ENCODE data around the gene PAK1. TPM values are rescaled to one million over a fixed set of nuclear protein-coding genes. Genes with fewer than 3 reads are reported as not detected.
A peak's percentile ranks its signal among the peaks of the same experiment; 100 is the strongest.

Gene PAK1
- polyA plus RNA-seq, 4 donors = 35.0 to 64.0 (median 55.2) TPM

DNA sequence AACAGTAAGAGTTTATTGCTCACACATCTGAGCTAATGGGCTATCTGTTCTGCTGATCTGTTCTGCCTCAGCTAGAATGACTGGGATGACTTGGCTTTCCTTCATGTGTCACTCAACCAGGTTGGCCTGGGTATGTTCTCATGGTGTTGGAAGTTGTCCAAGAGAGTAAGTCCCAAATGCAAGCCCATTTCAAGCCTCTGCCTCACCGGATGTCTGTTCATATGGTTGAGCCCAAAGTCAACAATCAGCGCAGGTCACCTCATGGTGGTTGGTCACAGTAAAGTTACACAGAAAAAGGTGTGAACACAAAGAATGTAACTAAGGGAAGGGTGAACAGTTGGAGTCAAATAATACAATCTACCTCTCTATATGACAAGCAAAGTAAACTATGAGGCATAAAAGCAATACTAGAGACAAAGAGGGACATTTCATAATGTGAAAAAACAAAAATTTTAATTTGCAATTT lies 174.3 kb downstream of the PAK1 start:
- FAIRE-seq = no peak
- WGBS, 3 donors = 36 to 85% (median 41%) methylated on average over 2 of the region's 2 CpGs
- Histone ChIP-seq H3K27me3 (ENCODE audit: control insufficient read depth in 3 of 3, insufficient read depth in 3 of 3, low read length in 3 of 3) (no peaks in the 10 kb centered on the region), H3K36me3 (ENCODE audit: control insufficient read depth in 3 of 3, insufficient read depth in 2 of 3, low read depth in 1 of 3, low read length in 3 of 3) (no peaks in the 10 kb centered on the region), H3K4me3 (ENCODE audit: low read depth in 1 of 3, low read length in 3 of 3) (no peak overlapping the region), H3K27ac (ENCODE audit: low read depth in 1 of 3, low read length in 2 of 3) (peak overlapping the region in 1 of 3 donors; percentile 32), H3K4me1 (ENCODE audit: control insufficient read depth in 3 of 3, insufficient read depth in 2 of 3, low read depth in 1 of 3, low read length in 2 of 3) (peaks cover 0 to 2% (median 0%) of the 10 kb centered on the region in 3 donors), H3K9me3 (ENCODE audit: control insufficient read depth in 2 of 2, insufficient read depth in 1 of 2, low read depth in 1 of 2, low read length in 1 of 2) (no peaks in the 10 kb centered on the region)
- DNase-seq = peak in 1 of 2 donors; percentile 22

DNA sequence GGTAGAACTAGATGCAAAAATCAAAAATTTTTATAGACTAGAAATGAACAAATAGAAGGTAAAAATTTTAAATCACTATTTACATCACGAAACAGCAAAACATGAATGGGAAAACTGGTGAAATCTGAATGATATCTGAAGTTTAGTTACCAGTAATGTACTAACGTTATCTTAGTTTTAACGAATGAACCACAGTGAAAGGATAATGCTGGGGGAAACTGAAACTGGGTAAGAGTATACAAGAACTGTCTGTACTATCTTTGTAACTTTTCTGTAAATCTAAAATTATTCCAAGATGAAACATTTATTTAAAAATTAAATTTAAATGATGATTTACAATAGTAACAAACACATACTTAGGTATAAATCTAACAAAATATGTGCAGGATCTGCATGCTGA lies 179.9 kb downstream of the PAK1 start:
- no peak for DNase-seq
- Histone ChIP-seq H3K4me1 (ENCODE audit: control insufficient read depth in 3 of 3, insufficient read depth in 2 of 3, low read depth in 1 of 3, low read length in 2 of 3) (no peaks in the 10 kb centered on the region), H3K9me3 (ENCODE audit: control insufficient read depth in 2 of 2, insufficient read depth in 1 of 2, low read depth in 1 of 2, low read length in 1 of 2) (no peaks in the 10 kb centered on the region), H3K4me3 (ENCODE audit: low read depth in 1 of 3, low read length in 3 of 3) (no peak overlapping the region), H3K36me3 (ENCODE audit: control insufficient read depth in 3 of 3, insufficient read depth in 2 of 3, low read depth in 1 of 3, low read length in 3 of 3) (no peaks in the 10 kb centered on the region), H3K27ac (ENCODE audit: low read depth in 1 of 3, low read length in 2 of 3) (no peak overlapping the region), H3K27me3 (ENCODE audit: control insufficient read depth in 3 of 3, insufficient read depth in 3 of 3, low read length in 3 of 3) (no peaks in the 10 kb centered on the region)
- WGBS, 3 donors = 73 to 77% (median 76%) methylated on average over 3 of the region's 3 CpGs
- FAIRE-seq = no peak

DNA sequence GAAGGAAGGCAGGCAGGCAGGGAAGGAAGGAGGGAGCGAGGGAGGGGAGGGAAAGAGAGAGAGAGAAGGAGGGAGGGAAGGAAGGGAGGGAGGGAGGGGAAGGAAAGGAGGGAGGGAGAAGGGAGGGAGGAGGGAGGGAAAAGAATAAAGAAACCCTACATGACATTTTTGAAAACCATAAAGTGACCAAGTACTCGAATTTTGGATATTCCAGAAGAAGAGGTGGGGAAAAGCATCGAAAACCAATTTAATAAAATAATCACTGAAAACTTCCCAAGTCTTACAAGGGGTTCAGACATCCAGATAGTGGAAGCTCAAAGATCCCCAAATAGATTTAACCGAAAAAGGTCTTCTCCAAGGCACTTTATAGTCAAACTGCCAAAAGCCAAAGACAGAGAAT lies 184.2 kb downstream of the PAK1 start:
- Histone ChIP-seq H3K27ac (ENCODE audit: low read depth in 1 of 3, low read length in 2 of 3) (no peak overlapping the region), H3K27me3 (ENCODE audit: control insufficient read depth in 3 of 3, insufficient read depth in 3 of 3, low read length in 3 of 3) (no peaks in the 10 kb centered on the region), H3K4me3 (ENCODE audit: low read depth in 1 of 3, low read length in 3 of 3) (no peak overlapping the region), H3K9me3 (ENCODE audit: control insufficient read depth in 2 of 2, insufficient read depth in 1 of 2, low read depth in 1 of 2, low read length in 1 of 2) (no peaks in the 10 kb centered on the region), H3K4me1 (ENCODE audit: control insufficient read depth in 3 of 3, insufficient read depth in 2 of 3, low read depth in 1 of 3, low read length in 2 of 3) (no peaks in the 10 kb centered on the region), H3K36me3 (ENCODE audit: control insufficient read depth in 3 of 3, insufficient read depth in 2 of 3, low read depth in 1 of 3, low read length in 3 of 3) (no peaks in the 10 kb centered on the region)
- 86 to 88% (median 87%) methylated on average over 4 of the region's 4 CpGs for WGBS, 3 donors
- DNase-seq (no peak), FAIRE-seq (no peak)

DNA sequence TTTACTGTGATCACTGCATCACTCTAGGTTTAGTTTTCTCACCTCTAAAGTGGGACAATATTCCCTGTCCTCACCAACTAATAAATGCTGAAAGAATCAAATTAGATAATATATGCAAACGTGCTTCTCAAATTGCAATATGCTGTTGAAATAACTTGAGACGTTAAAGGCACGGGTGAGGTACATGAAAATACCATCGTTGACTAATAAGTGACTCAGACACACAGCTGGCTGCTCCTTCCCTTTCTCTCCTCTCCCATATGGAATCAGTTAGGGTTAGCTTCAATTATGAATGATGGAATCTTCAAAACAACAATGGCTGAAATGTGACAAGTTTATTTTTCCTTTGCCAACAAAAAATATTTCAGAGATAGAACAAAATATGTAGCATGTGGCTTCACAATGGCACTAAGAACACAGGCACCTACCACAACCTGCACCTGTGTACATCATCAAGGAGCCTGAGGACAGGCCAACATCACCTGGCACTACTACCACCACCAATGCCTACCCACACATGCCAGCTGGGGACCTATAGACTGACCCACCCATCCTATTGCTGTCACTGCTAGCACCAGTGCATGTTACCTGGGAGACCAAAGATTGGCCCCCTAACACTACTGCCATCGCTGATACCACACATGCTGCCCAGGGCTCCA lies 186.2 kb downstream of the PAK1 start:
- Histone ChIP-seq H3K36me3 (ENCODE audit: control insufficient read depth in 3 of 3, insufficient read depth in 2 of 3, low read depth in 1 of 3, low read length in 3 of 3) (no peaks in the 10 kb centered on the region), H3K27ac (ENCODE audit: low read depth in 1 of 3, low read length in 2 of 3) (no peak overlapping the region), H3K9me3 (ENCODE audit: control insufficient read depth in 2 of 2, insufficient read depth in 1 of 2, low read depth in 1 of 2, low read length in 1 of 2) (no peaks in the 10 kb centered on the region), H3K4me3 (ENCODE audit: low read depth in 1 of 3, low read length in 3 of 3) (no peak overlapping the region), H3K4me1 (ENCODE audit: control insufficient read depth in 3 of 3, insufficient read depth in 2 of 3, low read depth in 1 of 3, low read length in 2 of 3) (no peaks in the 10 kb centered on the region), H3K27me3 (ENCODE audit: control insufficient read depth in 3 of 3, insufficient read depth in 3 of 3, low read length in 3 of 3) (no peaks in the 10 kb centered on the region)
- FAIRE-seq (no peak), DNase-seq (no peak)
- 80 to 85% (median 81%) methylated on average over 5 of the region's 5 CpGs for WGBS, 3 donors

DNA sequence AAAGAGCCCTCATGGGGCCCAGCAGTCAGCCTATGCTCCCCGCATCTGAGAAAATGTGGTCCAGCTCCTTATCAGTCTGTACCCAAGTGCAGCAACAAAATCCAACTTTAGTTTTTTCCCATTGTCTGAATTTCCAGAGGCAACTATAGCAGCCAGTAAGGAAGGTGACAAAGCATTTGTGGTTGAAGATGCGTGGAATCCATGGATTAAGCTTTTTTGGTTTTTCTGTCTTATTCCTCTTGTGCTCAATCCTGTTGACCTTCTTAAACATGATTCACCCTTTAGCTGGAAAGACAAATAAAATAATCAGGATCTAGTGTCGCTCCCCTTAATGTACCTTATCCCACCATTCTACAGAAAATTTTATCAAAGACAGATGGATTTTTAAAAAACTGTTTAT lies 186.8 kb downstream of the PAK1 start:
- no peak for FAIRE-seq
- DNase-seq = no peak
- 96 to 97% (median 97%) methylated on average over 3 of the region's 3 CpGs for WGBS, 3 donors
- H3K27ac ChIP-seq (ENCODE audit: low read depth in 1 of 3, low read length in 2 of 3) = no peak overlapping the region
- H3K27me3 ChIP-seq (ENCODE audit: control insufficient read depth in 3 of 3, insufficient read depth in 3 of 3, low read length in 3 of 3) = peaks cover 0 to 2% (median 0%) of the 10 kb centered on the region in 3 donors
- no peak overlapping the region for H3K4me3 ChIP-seq (ENCODE audit: low read depth in 1 of 3, low read length in 3 of 3)
- no peaks in the 10 kb centered on the region for H3K4me1 ChIP-seq (ENCODE audit: control insufficient read depth in 3 of 3, insufficient read depth in 2 of 3, low read depth in 1 of 3, low read length in 2 of 3)
- no peaks in the 10 kb centered on the region for H3K36me3 ChIP-seq (ENCODE audit: control insufficient read depth in 3 of 3, insufficient read depth in 2 of 3, low read depth in 1 of 3, low read length in 3 of 3)
- no peaks in the 10 kb centered on the region for H3K9me3 ChIP-seq (ENCODE audit: control insufficient read depth in 2 of 2, insufficient read depth in 1 of 2, low read depth in 1 of 2, low read length in 1 of 2)

DNA sequence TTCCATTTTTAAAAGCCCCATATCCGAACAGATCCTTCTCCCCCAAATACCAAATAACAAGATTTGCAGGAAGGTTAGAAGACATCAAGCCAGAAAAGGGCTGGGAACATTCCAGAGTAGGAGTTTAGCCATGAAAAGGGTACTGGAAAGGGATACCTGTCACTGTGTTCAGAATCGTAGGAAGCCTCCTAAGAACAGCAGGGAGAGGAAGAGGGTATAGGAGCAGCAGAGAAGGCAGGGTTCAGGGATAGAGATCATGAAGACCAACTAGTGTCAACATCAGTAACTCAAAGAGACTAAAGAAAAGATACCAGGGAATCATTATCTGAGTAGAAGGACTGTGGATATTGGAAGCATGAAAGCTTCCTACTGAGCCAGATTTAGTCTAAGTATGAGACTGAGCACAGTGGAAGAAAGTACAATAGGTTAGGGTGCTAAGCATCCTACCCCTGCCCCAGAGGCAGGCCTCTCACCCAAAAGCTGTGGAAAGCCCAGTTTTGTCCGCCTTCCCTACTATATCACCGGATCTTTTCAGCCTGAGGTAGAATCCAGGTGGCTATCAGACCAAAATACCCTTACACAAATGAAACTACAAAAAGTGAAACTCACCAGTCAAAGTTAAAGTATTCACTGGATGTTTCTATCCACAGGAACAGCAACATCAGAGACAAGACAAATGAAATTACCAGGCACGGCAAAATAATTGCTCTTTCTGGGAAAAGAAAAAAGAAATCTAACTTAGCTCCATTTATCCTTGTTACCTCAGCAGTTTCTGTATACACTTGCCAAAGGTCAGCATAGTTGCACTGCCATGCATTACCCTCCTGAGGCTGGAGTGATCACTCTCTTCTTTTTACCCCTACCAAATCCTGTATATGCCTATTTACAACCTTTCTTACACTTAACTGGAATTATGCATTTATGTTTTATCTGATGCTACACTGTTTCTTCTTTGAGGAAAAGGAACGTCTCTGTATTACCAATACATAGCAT lies 189.1 kb downstream of the PAK1 start:
- 72 to 78% (median 74%) methylated on average over 6 of the region's 6 CpGs for WGBS, 3 donors
- no peak for DNase-seq
- Histone ChIP-seq H3K4me1 (ENCODE audit: control insufficient read depth in 3 of 3, insufficient read depth in 2 of 3, low read depth in 1 of 3, low read length in 2 of 3) (no peaks in the 10 kb centered on the region), H3K27me3 (ENCODE audit: control insufficient read depth in 3 of 3, insufficient read depth in 3 of 3, low read length in 3 of 3) (peaks cover 0 to 4% (median 0%) of the 10 kb centered on the region in 3 donors), H3K4me3 (ENCODE audit: low read depth in 1 of 3, low read length in 3 of 3) (no peak overlapping the region), H3K9me3 (ENCODE audit: control insufficient read depth in 2 of 2, insufficient read depth in 1 of 2, low read depth in 1 of 2, low read length in 1 of 2) (no peaks in the 10 kb centered on the region), H3K36me3 (ENCODE audit: control insufficient read depth in 3 of 3, insufficient read depth in 2 of 3, low read depth in 1 of 3, low read length in 3 of 3) (no peaks in the 10 kb centered on the region), H3K27ac (ENCODE audit: low read depth in 1 of 3, low read length in 2 of 3) (no peak overlapping the region)
- no peak for FAIRE-seq

DNA sequence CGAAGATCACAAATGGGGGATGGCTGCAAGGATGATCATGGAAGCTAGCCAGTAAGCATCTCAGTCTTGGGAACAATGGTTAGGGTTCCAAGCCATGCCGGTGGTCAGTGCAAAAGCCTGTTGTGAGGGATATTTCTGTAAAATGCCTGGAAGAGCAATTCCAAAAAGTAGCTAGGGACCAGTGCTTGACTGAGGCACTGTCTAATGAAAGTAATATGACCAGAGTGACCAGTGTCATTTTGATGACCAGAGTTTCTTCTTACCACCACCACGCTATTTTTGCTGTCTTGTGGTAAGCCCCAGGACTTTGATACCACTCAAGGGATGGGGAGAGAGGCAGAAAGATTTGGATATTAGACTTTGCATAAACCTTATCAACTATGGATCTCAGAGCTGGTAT lies 190.8 kb downstream of the PAK1 start:
- Histone ChIP-seq H3K4me1 (ENCODE audit: control insufficient read depth in 3 of 3, insufficient read depth in 2 of 3, low read depth in 1 of 3, low read length in 2 of 3) (no peaks in the 10 kb centered on the region), H3K27ac (ENCODE audit: low read depth in 1 of 3, low read length in 2 of 3) (no peak overlapping the region), H3K9me3 (ENCODE audit: control insufficient read depth in 2 of 2, insufficient read depth in 1 of 2, low read depth in 1 of 2, low read length in 1 of 2) (no peaks in the 10 kb centered on the region), H3K4me3 (ENCODE audit: low read depth in 1 of 3, low read length in 3 of 3) (no peak overlapping the region), H3K27me3 (ENCODE audit: control insufficient read depth in 3 of 3, insufficient read depth in 3 of 3, low read length in 3 of 3) (peaks cover 0 to 4% (median 0%) of the 10 kb centered on the region in 3 donors), H3K36me3 (ENCODE audit: control insufficient read depth in 3 of 3, insufficient read depth in 2 of 3, low read depth in 1 of 3, low read length in 3 of 3) (no peaks in the 10 kb centered on the region)
- WGBS, 3 donors = 51 to 71% (median 62%) methylated on average over 3 of the region's 3 CpGs
- FAIRE-seq (no peak), DNase-seq (no peak)

DNA sequence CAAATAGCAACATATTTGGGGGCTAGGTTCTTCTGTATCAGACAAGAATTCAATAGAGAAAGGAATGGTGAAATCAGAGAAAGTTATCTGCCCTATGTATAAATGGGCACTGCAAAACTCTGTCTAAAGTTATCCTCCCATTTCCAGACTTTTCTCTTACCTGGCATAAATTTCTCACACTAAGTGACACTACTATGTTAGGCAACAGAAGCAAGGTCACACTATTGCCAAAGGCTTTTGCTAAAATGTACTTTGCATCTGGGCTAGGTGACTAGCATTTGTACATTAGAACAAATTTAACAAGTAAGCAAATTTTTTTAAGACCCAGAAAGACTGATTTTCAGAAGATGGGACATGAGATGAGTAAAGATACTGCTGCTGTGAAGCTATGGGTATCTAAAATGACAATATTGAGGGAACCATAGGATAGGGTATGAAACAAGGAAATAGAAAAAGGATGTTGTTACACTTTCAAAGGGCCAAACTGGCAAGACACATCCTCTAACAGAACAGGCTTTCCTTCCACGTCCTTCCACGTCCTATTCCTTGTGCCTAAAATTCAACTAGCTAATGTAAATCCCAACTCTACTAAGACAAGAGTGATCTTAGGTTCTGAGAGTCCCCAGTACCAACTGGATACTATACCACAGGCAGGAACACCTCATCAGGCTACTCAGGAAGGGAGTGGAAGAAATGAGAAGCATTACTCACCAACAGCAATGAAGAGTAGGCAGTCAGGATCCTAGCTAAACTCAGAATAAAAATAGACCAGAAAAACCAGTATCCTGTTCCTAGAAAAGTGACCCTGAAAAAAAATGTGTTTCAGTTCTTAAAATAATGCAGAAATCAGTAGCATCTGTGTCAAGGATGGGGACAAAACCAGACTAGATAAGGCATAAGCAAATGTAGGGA lies 195.0 kb downstream of the PAK1 start:
- WGBS, 3 donors = 80 to 88% (median 85%) methylated on average over 2 of the region's 2 CpGs
- peaks cover 0 to 4% (median 0%) of the 10 kb centered on the region in 3 donors for H3K27me3 ChIP-seq (ENCODE audit: control insufficient read depth in 3 of 3, insufficient read depth in 3 of 3, low read length in 3 of 3)
- no peak for DNase-seq
- H3K4me1 ChIP-seq (ENCODE audit: control insufficient read depth in 3 of 3, insufficient read depth in 2 of 3, low read depth in 1 of 3, low read length in 2 of 3) = no peaks in the 10 kb centered on the region
- no peak overlapping the region for H3K27ac ChIP-seq (ENCODE audit: low read depth in 1 of 3, low read length in 2 of 3)
- no peaks in the 10 kb centered on the region for H3K36me3 ChIP-seq (ENCODE audit: control insufficient read depth in 3 of 3, insufficient read depth in 2 of 3, low read depth in 1 of 3, low read length in 3 of 3)
- no peaks in the 10 kb centered on the region for H3K9me3 ChIP-seq (ENCODE audit: control insufficient read depth in 2 of 2, insufficient read depth in 1 of 2, low read depth in 1 of 2, low read length in 1 of 2)
- FAIRE-seq = no peak
- H3K4me3 ChIP-seq (ENCODE audit: low read depth in 1 of 3, low read length in 3 of 3) = no peak overlapping the region
